ENCODE data around the gene RSPH1.

Gene RSPH1

GRCh38 chr21:42523941-42524340 is 27.9 kb upstream of the RSPH1 start (continued):
- TF ChIP-seq, protein P1, sequence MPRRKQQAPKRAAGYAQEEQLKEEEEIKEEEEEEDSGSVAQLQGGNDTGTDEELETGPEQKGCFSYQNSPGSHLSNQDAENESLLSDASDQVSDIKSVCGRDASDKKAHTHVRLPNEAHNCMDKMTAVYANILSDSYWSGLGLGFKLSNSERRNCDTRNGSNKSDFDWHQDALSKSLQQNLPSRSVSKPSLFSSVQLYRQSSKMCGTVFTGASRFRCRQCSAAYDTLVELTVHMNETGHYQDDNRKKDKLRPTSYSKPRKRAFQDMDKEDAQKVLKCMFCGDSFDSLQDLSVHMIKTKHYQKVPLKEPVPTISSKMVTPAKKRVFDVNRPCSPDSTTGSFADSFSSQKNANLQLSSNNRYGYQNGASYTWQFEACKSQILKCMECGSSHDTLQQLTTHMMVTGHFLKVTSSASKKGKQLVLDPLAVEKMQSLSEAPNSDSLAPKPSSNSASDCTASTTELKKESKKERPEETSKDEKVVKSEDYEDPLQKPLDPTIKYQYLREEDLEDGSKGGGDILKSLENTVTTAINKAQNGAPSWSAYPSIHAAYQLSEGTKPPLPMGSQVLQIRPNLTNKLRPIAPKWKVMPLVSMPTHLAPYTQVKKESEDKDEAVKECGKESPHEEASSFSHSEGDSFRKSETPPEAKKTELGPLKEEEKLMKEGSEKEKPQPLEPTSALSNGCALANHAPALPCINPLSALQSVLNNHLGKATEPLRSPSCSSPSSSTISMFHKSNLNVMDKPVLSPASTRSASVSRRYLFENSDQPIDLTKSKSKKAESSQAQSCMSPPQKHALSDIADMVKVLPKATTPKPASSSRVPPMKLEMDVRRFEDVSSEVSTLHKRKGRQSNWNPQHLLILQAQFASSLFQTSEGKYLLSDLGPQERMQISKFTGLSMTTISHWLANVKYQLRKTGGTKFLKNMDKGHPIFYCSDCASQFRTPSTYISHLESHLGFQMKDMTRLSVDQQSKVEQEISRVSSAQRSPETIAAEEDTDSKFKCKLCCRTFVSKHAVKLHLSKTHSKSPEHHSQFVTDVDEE (CRISPR knock-in tag; IDR thresholded peaks at IDR 0.05) = no peak
- TF ChIP-seq ISL1 (CRISPR knock-in tag; IDR thresholded peaks at IDR 0.05) (no peak), ZNF70 (CRISPR knock-in tag; IDR thresholded peaks at IDR 0.05) (no peak)

- no peak for ATAC-seq
- no peak for TF ChIP-seq PATZ1 (CRISPR knock-in tag; IDR thresholded peaks at IDR 0.05; ENCODE audit: borderline replicate concordance)
- TF ChIP-seq ZFP3 (CRISPR knock-in tag; IDR thresholded peaks at IDR 0.05) = no peak
- TF ChIP-seq ISL1 (CRISPR knock-in tag; IDR thresholded peaks at IDR 0.05) = no peak
- no peak for TF ChIP-seq CSDC2 (CRISPR knock-in tag; IDR thresholded peaks at IDR 0.05)
- TF ChIP-seq GLIS3 (CRISPR knock-in tag; IDR thresholded peaks at IDR 0.05) = no peak
- TF ChIP-seq, protein P2, sequence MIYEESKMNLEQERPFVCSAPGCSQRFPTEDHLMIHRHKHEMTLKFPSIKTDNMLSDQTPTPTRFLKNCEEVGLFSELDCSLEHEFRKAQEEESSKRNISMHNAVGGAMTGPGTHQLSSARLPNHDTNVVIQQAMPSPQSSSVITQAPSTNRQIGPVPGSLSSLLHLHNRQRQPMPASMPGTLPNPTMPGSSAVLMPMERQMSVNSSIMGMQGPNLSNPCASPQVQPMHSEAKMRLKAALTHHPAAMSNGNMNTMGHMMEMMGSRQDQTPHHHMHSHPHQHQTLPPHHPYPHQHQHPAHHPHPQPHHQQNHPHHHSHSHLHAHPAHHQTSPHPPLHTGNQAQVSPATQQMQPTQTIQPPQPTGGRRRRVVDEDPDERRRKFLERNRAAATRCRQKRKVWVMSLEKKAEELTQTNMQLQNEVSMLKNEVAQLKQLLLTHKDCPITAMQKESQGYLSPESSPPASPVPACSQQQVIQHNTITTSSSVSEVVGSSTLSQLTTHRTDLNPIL (CRISPR knock-in tag; IDR thresholded peaks at IDR 0.05; ENCODE audit: low read depth) = no peak
- no peak for TF ChIP-seq ARNTL (CRISPR knock-in tag; IDR thresholded peaks at IDR 0.05; ENCODE audit: borderline replicate concordance, low read depth)
- TF ChIP-seq ZC3H10 (CRISPR knock-in tag; IDR thresholded peaks at IDR 0.05) = no peak
- no peak for TF ChIP-seq SNAI2 (CRISPR knock-in tag; IDR thresholded peaks at IDR 0.05)
- no peak for TF ChIP-seq ZNF8 (CRISPR knock-in tag; IDR thresholded peaks at IDR 0.05)
- TF ChIP-seq, protein P1 (CRISPR knock-in tag; IDR thresholded peaks at IDR 0.05) = no peak
- TF ChIP-seq RARB (CRISPR knock-in tag; IDR thresholded peaks at IDR 0.05) = no peak
- TF ChIP-seq BACH2 (CRISPR knock-in tag; IDR thresholded peaks at IDR 0.05; ENCODE audit: borderline replicate concordance) = no peak
- no peak for TF ChIP-seq CSRNP3 (CRISPR knock-in tag; IDR thresholded peaks at IDR 0.05)
- TF ChIP-seq POU6F1 (CRISPR knock-in tag; IDR thresholded peaks at IDR 0.05; ENCODE audit: borderline replicate concordance, low read depth) = no peak
Observed at GRCh38 chr21:42523211-42523610, 27.2 kb upstream of the RSPH1 start.

- no peak for TF ChIP-seq BACH2 (CRISPR knock-in tag; IDR thresholded peaks at IDR 0.05; ENCODE audit: borderline replicate concordance)
- ATAC-seq = no peak
Observed at GRCh38 chr21:42522771-42523170, 26.7 kb upstream of the RSPH1 start.
